ENCODE results near the gene ENO1. TPM values are rescaled to one million over a fixed set of nuclear protein-coding genes. Genes with fewer than 3 reads are reported as not detected.
A peak's percentile ranks its signal among the peaks of the same experiment; 100 is the strongest.
"Not testable (repeated sequence)": the region's sequence is repeated elsewhere in the genome, so short reads cannot be mapped to it uniquely, and the experiment has no call there.

Gene ENO1
- total RNA-seq, 1 donor from 2014 or later, result 371 TPM

DNA sequence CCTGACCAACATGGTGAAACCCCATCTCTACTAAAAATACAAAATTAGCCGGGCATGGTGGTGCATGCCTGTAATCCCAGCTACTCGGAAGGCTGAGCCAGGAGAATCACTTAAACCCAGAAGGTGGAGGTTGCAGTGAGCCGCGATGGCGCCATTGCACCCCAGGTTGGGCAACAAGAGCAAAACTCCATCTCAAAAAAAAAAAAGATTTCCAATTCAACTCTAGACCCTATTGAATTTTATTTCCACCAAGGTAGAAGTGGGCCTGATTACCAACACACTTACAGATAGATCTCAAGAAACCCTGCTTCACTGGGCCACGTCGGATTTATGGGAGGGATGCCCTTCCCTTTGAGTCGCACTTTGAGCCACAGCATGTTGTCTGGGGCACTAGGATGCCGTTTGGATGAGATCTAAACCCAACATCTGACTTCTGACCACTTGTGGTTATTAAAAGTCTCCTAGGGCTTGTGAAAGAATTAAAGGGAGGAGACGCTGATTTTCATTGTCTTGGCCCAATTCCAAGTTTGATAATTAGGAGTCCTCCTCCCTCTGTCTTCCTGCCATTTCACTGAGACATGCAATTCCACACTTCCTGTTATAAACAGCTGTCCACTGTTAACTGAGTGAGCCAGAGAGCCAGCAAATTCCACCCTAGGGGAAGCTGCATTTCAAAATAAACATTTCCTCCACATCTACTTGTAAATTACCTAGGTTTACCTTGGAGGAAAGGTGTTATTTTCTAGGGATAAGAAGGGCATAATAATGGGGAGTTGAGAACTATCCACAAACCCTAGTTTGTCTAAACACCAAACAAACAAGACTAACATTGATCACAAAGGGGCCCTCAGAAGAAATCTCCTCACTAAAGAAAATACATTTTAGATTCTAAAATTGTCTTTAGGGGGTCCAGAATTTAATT lies 55.9 kb downstream of the ENO1 start:
- DNase-seq (ENCODE audit: low spot score) (no peak), ATAC-seq (peak; percentile 90)

GRCh38 chr1:8821084-8821483 lies 57.4 kb downstream of the ENO1 start:
- ATAC-seq, result no peak
- intact Hi-C loops (cut with DNase I), result no loop called here
- DNase-seq (ENCODE audit: low spot score), result no peak

More for the DNA sequence above, 55.9 kb downstream of the ENO1 start:
- intact Hi-C loops (cut with DNase I), result no loop called here

- intact Hi-C loops (cut with DNase I); ATAC-seq; DNase-seq (ENCODE audit: low spot score): not testable (repeated sequence)
Observed at GRCh38 chr1:8818789-8819188, 59.7 kb downstream of the ENO1 start.

- ATAC-seq, result no peak
- no peak for DNase-seq (ENCODE audit: low spot score)
- intact Hi-C loops (cut with DNase I), result no loop called here
Observed at GRCh38 chr1:8818325-8818775, 60.1 kb downstream of the ENO1 start.

DNA sequence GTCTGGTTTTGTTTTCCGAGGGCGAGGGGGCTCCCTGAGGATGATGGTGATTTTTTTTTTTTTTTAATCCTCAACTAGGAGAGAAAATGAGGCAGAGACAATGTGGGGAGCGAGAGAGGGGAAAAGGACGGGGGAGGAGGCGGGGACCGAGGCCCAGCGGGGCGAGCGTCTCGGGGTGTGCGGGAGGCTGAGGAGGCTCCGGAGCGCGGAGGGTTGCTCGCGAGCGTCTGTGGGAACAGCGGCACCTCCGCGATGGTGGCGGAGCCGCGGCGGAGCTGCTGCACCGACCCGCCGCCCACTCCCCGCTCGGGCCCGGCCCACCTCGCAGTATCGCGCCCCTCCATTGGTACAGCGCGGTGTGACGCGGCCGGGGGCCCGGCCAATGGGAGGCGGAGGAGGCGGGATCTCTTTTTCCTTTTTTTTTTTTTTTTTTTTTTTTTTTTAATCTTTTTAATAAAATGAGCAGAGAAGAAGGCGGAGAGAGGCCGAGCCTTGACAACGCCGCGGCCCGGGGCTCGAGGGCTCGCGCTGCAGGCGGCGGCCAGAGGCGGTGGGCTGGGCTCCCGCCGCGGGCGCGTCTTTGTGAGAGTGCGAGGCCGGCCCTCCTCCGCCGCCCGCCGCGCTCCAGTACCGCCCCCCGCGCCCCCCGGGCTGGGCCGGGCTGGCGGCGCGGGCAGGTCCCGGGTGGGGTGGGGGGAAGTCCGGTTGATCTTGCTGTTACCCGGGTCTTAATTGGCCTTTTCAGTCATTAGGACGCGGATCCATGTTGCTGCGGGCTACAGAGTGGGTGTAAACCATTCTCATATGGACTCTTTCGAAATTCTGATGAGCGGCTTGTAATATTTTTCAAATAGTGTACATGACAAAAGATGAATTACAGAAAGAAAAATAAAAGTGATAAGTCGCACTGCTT lies 60.8 kb downstream of the ENO1 start, which contains the start of gene RERE:
RERE (minus strand) TSS at position 229 of the 913 bp plus-strand sequence.
- peak; percentile 99 for ATAC-seq
- DNase-seq (ENCODE audit: low spot score), result peak; percentile 97
- intact Hi-C loops (cut with DNase I), result no loop called here

- peak; percentile 14 for ATAC-seq
- DNase-seq (ENCODE audit: low spot score), result no peak
- intact Hi-C loops (cut with DNase I), result no loop called here
Observed at GRCh38 chr1:8816831-8817411, 61.6 kb downstream of the ENO1 start.

GRCh38 chr1:8816264-8816663 lies 62.2 kb downstream of the ENO1 start:
- ATAC-seq (no peak), DNase-seq (ENCODE audit: low spot score) (no peak)
- intact Hi-C loops (cut with DNase I), result no loop called here

- intact Hi-C loops (cut with DNase I), result no loop called here
Observed at GRCh38 chr1:8815582-8816151, 62.8 kb downstream of the ENO1 start.

DNA sequence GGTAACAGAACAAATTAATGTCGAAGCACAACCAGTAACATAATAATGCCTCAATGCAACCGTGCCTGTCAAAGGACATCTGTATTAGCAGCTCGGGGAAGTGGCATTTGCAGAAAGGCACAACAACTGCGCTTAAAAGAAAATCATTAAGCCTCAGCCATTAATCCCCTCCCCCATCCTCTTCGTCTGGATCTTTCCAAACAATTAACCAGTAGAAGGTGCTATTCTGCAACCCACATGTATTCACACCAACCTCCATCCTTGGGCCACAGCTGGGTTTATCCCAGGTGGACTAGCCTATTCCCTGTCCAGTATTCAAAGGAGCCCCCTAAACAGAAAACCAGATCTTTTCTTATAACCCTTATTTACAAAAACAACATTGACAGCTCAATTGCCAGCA lies 63.6 kb downstream of the ENO1 start:
- DNase-seq (ENCODE audit: low spot score) (no peak), ATAC-seq (no peak)
- intact Hi-C loops (cut with DNase I), result no loop called here

More at GRCh38 chr1:8815582-8816151, 62.8 kb downstream of the ENO1 start:
- ATAC-seq, result no peak
- DNase-seq (ENCODE audit: low spot score), result no peak

GRCh38 chr1:8813991-8814390 lies 64.5 kb downstream of the ENO1 start:
- intact Hi-C loops (cut with DNase I), result no loop called here

DNA sequence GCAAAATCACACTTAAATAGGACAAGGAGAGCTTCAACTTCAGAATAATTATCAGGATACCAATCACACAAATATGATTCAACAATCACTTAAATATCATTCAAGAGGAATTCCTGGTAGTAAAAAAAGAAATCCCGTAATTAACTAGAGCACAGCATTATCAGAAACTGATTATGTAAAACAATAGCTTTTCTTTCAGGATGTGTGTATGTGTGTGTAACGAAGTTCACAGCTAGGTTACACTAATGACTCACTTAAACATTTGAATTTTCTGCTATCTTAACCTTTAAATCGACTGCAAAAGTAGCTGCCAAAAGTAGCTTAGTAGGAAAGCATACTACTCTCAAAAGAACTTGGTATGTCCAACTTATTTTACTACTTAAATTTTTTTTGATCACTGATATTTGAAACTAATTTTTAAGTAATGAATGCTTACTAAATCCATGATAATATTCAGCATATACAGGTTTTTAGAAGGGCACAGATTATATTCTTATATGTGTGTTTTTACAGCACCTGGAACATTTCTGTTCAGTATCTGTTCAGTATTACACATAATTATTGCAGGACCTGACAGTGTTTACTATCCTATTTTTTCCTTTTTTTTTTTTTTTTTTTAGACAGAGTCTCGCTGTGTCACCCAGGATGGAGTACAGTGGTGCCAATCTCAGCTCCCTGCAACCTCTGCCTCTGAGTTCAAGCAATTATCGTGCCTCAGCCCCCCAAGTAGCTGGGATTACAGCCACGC lies 65.3 kb downstream of the ENO1 start:
- ATAC-seq, result no peak

More at GRCh38 chr1:8813991-8814390, 64.5 kb downstream of the ENO1 start:
- ATAC-seq, result no peak
- no peak for DNase-seq (ENCODE audit: low spot score)

DNA sequence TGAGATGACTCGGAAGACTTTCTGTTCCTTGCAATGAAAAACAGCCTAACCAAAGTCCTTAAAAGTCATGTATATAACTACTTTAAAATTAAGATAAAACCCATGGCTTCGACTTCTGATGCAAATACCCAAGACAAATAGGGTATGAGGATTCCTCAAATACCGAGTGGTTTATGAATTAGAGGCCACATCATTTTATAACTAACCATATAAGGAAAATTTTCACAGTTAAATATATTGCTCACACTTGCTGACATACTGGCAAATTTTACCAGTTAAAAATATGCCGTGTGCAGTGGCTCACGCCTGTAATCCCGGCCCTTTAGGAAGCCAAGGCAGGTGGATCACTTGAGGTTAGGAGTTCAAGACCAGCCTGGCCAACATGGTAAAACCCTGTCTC lies 66.4 kb downstream of the ENO1 start:
- intact Hi-C loops (cut with DNase I), result no loop called here
- no peak for DNase-seq (ENCODE audit: low spot score)
- no peak for ATAC-seq

More for the DNA sequence above, 65.3 kb downstream of the ENO1 start:
- intact Hi-C loops (cut with DNase I), result no loop called here
- DNase-seq (ENCODE audit: low spot score), result no peak

Small RNA genes lying within 50 kb of the gene (microRNA-seq; reads per million reads assigned to microRNA genes)
- gene MIR6728, result not detected

Other genes with a start within 250 kb of the ENO1 start
- gene RERE, start 61.0 kb downstream of the ENO1 start, total RNA-seq, result 134 TPM
- not detected for gene CA6, start 67.2 kb upstream of the ENO1 start, total RNA-seq
- not detected for gene SLC2A7, start 147.7 kb upstream of the ENO1 start, total RNA-seq
- 9.4 TPM for gene SLC2A5, start 190.9 kb upstream of the ENO1 start, total RNA-seq